Left renal cortex interstitium (tissue), 4 donors: ENCODE results near the gene PLEKHA6. TPM values are rescaled to one million over a fixed set of nuclear protein-coding genes. Genes with fewer than 3 reads are reported as not detected.

Source experiments
- DNase-seq, 4 donors: peaks; one replicate each; pipeline ENCODE4 v3.0.0-alpha.2; 2013; ENCODE audit warnings: low read depth in 4 of 4, low spot score in 2 of 4, missing footprints in 1 of 4
- polyA plus RNA-seq, 4 donors: library from polyadenylated mRNA; unstranded; fragments of 120-200 nt; gene quantifications; one replicate each; pipeline ENCODE4 v1.2.1, GENCODE V29; 2013; ENCODE audit not compliant: insufficient read length in 4 of 4

The PLEKHA6 gene, protein sequence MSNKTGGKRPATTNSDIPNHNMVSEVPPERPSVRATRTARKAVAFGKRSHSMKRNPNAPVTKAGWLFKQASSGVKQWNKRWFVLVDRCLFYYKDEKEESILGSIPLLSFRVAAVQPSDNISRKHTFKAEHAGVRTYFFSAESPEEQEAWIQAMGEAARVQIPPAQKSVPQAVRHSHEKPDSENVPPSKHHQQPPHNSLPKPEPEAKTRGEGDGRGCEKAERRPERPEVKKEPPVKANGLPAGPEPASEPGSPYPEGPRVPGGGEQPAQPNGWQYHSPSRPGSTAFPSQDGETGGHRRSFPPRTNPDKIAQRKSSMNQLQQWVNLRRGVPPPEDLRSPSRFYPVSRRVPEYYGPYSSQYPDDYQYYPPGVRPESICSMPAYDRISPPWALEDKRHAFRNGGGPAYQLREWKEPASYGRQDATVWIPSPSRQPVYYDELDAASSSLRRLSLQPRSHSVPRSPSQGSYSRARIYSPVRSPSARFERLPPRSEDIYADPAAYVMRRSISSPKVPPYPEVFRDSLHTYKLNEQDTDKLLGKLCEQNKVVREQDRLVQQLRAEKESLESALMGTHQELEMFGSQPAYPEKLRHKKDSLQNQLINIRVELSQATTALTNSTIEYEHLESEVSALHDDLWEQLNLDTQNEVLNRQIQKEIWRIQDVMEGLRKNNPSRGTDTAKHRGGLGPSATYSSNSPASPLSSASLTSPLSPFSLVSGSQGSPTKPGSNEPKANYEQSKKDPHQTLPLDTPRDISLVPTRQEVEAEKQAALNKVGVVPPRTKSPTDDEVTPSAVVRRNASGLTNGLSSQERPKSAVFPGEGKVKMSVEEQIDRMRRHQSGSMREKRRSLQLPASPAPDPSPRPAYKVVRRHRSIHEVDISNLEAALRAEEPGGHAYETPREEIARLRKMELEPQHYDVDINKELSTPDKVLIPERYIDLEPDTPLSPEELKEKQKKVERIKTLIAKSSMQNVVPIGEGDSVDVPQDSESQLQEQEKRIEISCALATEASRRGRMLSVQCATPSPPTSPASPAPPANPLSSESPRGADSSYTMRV
- 10 to 100 TPM; 44.7 to 64.2 (median 45.7) TPM for polyA plus RNA-seq

GRCh38 chr1:204359474-204360255 lies at the start of gene PLEKHA6:
PLEKHA6 (minus strand) TSS chr1:204359929; CDS start chr1:204273727, 86,202 bp downstream.
- peak in 1 of 4 donors; percentile 54 for DNase-seq

DNA sequence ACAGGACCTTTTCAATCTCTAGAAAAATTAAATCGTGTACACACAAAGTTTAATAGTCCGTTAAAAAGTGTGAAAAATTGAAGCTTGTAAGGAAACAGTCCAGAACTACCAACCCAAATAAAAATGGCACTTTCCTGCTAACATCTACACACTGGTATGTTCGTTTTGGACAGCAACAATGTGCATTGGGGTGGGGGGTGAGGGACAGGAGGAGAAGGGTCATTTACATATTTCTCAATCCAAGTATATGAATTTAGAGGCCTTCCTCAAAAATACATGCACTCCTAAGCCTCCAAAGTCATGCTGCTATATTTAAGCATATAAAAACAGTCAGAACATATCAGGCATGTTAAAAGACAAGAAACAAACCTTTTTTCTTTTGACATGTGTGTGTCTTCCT lies 49.4 kb upstream of the PLEKHA6 start:
- no peak for DNase-seq

GRCh38 chr1:204408602-204409001 lies 48.9 kb upstream of the PLEKHA6 start:
- DNase-seq = no peak

GRCh38 chr1:204408074-204408507 lies 48.4 kb upstream of the PLEKHA6 start:
- DNase-seq = peak in 1 of 4 donors; percentile 48

- no peak for DNase-seq
Observed at GRCh38 chr1:204407295-204407971, 47.7 kb upstream of the PLEKHA6 start.

DNA sequence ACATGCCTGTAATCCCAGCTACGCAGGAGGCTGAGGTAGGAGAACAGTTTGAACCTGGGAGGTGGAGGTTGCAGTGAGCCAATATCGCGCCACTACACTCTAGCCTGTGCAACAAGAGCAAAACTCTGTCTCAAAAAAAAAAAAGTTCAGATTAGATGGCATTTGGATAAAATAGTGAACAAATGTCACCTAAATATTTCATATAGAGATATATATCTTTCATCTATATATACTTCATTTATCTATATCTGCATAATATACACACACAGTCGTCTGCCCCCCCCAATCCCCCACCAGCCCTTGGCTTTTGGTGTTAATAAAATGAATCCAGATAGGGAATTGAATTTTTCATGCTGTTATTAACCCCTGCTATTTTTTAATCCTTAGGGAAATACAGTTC lies 46.9 kb upstream of the PLEKHA6 start:
- DNase-seq = no peak

DNA sequence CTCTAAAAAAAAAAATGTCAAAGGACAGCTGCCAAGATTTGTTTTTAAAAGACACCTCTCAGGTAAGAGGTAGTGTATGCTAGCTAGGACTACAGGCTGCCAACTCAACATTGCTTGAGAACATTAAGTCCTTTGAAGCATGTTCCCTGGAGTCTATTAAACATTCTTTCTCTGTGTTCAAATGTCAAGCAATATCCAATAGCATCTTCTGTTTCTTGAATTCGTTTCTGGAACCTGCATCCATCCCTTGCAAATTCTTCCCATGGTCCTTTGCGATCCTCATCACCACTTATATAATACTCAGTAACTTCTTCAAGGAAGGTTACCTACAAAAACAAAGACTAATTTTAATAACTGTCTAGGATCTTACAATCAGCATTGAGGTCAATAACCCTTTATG lies 46.3 kb upstream of the PLEKHA6 start:
- DNase-seq = no peak

GRCh38 chr1:204404629-204405028 lies 44.9 kb upstream of the PLEKHA6 start:
- DNase-seq = no peak

DNA sequence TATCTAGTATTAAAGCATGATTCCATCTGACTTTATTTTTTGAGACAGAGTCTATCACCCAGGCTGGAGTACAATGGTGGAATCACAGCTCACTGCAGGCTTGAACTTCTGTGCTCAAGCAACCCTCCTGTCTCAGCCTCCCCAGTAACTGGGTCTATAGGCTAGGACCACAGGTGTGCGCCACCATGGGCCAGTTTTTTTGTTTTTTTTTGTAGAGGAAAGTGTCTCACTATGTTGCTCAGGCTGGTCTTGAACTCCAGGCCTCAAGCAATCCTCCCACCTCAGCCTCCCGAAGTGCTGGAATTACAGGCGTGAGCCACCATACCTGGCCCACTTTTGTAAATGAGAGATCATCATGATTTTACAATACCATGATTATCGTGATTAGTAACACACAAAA lies 42.7 kb upstream of the PLEKHA6 start:
- DNase-seq = no peak

DNA sequence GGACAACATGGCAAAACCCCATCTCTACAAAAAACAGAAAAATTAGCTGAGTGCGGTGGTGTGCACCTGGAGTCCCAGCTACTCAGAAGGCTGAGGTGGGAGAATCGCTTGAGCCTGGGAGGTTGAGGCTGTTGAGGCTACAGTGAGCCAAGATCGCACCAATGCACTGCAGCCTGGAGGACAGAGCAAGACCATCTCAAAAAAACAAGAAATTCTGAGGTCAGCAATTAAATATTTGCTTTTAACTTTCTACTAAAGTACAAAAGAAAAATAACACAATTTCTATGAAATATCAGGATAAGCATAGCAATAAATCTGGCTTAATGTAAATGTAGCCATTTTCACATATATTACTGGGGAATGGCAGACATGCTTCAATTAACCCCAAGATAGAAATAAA lies 42.0 kb upstream of the PLEKHA6 start:
- DNase-seq = no peak

- no peak for DNase-seq
Observed at GRCh38 chr1:204400882-204401510, 41.3 kb upstream of the PLEKHA6 start.

- peak in 1 of 4 donors; percentile 34 for DNase-seq
Observed at GRCh38 chr1:204398197-204399125, 38.7 kb upstream of the PLEKHA6 start.

GRCh38 chr1:204396015-204396583 lies 36.4 kb upstream of the PLEKHA6 start:
- no peak for DNase-seq

GRCh38 chr1:204391629-204392028 lies 31.9 kb upstream of the PLEKHA6 start:
- DNase-seq = no peak

GRCh38 chr1:204390751-204391466 lies 31.2 kb upstream of the PLEKHA6 start:
- no peak for DNase-seq

- no peak for DNase-seq
Observed at GRCh38 chr1:204385727-204386126, 26.0 kb upstream of the PLEKHA6 start.

DNA sequence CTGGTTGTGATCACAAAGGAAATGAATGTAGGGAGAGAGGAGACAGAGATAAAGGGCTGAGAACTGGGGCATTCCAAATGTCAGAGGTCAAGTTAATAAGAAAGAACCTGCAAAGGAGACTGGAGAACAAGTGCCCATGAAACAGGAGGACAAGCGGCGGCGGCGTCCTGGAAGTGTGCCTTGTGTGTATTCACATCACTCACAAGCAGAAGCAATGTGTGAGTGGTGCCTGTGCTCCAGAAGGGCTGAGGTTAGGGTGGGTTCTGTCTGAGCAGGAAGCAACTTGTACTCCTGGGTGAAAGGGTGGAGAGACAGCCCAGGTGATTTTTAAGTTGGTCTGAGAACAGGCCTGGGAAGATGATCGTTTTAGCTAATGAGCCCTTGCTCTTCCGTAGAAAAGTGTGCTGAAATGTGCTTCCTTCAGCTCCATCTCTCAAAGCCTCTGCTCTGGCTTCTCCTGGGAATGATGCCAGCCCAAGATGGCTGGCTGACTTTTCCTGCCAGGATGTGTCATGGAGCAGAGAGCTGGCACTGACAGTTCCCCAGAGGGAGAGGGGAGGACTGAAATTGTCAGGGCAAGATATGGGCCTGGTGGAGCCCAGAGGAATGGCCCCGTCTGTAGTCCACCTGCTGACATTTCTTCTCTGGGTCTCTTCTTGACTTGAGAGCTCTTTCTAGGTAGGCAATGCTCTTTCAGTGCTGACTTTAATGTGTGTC lies 25.1 kb upstream of the PLEKHA6 start:
- DNase-seq = no peak
